Testis (tissue), 2 donors: ENCODE measurements around the gene GLYATL3.

Experiments used
- CTCF ChIP-seq, 3 experiments: fragments of 450-650 bp in 2 of 3; fragments of 200-600 bp in 1 of 3; sonication (generic) in 1 of 3; IDR thresholded peaks; one replicate each; pipeline ENCODE4 v1.5.1; 2016 to 2019; ENCODE audit warnings: antibody characterized with exemption in 3 of 3, mild to moderate bottlenecking in 2 of 3, moderate library complexity in 1 of 3
- POLR2A ChIP-seq: fragments of 450-650 bp; IDR thresholded peaks from one replicate; pipeline ENCODE4 v1.6.1; 2017; ENCODE audit warnings: antibody characterized with exemption, mild to moderate bottlenecking, moderate library complexity

- TF ChIP-seq CTCF (IDR thresholded peaks at IDR 0.05) (no peak), POLR2A (no peak)
Observed at GRCh38 chr6:49565261-49565660, 65.5 kb downstream of the GLYATL3 start.
